Stimulated activated CD4-positive, alpha-beta T cell treated with anti-CD3 and anti-CD28 coated beads, TNF-alpha, amount 100 ng/mL, for 24 hours (primary cell): Measurements from ENCODE around the gene SYNDIG1L.
A peak's percentile ranks its signal among the peaks of the same experiment; 100 is the strongest.

Source experiments
- DNase-seq, 3 experiments: peaks; one replicate each; pipeline ENCODE4 v3.0.0-alpha.2; 2020; ENCODE audit warnings: low read depth in 3 of 3

SYNDIG1L gene

DNA sequence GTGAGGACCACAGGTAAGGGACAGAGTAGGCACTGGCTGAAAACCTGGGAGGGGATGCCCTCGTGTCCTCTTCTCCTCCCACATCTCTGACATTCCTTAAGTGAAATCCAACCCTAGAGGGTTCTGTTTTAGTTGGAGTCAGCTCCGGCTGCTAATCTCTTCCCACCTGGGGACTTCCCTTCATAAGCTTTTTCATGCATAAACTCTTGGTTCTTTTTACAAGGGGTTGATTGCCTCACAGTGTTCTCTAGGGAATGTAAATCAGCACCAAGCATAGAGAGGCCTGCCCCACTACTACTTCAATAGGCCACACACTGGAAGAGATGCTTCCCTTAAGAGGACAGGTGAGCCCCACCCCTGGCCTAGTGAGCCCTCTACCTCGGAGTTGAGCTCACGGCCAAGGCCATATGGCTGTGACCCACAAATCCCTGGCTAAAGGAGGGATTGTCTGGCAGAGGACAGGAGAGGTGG is 3.2 kb upstream of the SYNDIG1L start:
- DNase-seq: no peak

DNA sequence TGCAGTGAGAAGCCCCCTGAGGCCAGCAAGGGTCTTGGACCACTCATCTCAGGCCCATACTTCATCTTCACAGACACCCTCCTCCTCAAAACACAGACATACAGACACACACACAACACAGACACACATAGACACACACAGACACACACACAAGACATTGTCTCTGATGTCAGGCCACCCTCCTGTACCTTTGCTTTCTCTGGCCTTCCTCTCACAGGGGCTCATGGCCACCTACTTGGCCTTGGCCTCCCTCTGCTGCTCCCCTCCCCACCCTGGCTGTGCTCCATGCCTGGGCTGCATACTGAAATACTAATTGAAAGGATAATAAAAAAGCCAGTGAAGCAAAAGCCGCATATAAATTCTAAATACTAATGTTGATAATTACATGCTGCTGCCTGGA is 1.6 kb upstream of the SYNDIG1L start:
- DNase-seq: no peak

DNA sequence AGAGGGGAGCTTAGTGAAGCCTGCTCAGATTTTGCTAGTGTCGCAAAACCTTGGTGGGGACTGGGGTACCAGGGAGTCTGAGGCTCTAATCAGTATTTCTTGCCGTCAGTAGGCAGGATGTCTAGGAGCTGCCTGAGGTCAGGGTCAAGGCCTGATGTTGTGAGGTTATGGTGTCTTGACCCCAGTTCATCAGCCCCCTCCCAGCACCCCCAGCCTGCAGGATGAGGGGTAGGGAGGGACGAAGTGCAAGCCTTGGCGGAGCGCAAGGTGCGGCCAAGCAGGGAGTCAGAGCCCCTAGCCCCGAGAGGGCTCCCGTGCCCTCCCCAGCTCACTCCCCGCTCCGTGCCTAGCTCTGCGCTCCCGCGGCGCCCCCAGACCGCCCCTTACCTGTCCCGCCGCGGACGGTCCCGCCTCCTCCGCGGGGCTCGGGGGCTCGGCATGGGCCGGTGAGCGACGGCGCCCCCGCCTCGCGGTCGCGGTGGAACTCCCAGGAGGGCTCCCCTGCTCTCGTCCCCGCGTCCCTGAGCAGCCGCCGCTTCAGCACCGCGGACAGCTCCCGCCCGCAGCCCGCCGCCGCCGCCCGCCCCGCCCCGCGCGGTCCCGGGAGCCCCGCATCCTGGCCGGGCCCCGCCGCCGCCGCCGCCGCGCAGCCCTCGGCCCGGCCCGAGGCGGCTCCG is 347 bp downstream of the SYNDIG1L start:
- DNase-seq: peak in 1 of 3 experiments; percentile 36

DNA sequence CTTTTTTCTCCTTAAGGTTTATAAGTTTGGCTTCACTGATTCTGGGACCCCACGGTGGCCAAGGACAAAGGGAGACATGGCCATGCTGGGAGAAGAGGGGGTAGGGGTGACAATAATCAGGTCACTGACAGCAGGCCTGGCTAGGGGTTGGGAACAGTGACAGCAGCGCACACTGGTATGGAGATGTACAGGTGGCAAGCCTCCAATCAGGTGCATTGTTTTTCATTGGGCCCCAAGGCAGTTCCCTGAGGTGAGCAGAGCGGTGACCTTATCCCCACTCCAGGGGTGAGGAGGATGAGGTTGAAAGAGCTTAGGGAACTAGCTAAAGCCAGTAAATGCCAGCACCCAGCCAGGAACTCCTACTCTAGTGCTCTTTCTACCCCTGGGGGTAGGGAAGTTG is 1.4 kb downstream of the SYNDIG1L start:
- no peak for DNase-seq

DNA sequence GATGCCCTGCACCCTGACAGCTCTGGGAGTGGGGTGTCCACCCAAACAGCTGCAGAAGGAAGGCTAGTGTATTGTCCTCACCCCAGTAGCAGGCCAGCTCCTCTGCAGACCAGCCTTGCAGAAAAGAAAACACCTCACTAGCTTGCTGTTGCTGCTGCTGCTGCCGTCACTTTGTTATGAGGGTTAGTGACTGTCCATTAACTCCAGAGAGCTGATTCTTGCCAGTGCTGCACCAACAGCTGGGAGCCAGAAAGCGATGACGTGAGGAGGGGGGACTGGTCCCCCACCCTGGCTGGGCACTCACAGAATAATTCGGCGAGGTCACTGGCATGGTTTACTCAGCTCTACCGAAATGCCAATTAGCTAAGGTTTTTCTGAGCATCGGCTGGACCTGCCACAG is 2.8 kb downstream of the SYNDIG1L start:
- DNase-seq: no peak

DNA sequence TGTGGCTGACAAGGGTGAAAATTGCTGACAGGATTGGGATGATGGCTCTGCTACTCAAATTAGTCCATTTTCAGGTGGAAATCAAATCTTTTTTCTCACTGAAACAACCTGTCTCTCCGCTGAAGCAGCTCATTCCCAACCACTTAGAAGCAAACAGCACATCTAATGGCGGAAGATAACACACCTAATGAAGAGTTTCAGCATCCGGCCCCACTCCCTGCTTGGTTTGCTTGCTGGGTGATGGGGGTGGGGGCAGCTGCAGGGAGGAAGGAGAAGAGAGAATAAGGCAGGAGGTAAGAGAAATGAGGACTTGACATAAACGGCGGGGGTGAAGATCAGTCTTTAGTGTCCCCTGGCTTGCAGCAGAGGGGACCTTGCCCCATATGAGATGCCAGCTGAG is 4.0 kb downstream of the SYNDIG1L start:
- DNase-seq: no peak

DNA sequence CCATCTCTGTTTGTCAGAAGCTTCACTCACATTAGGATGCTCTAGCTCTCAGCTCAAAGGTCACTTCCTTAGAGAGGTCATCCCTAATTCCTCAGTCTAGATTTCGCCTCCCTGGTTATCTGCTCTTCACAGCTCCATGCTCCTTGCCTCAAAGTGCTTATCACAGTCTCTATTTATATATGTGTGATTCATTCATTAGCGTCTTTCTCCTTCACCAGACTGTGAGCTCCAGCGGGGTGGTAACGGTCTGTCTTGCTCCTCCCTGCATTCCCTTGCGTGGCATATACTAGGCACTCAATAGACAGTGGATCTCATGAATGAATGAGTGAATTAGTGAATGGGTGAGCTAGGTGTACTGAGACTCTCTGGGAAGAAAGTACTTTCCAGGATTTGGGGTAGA is 6.9 kb downstream of the SYNDIG1L start:
- DNase-seq: no peak

DNA sequence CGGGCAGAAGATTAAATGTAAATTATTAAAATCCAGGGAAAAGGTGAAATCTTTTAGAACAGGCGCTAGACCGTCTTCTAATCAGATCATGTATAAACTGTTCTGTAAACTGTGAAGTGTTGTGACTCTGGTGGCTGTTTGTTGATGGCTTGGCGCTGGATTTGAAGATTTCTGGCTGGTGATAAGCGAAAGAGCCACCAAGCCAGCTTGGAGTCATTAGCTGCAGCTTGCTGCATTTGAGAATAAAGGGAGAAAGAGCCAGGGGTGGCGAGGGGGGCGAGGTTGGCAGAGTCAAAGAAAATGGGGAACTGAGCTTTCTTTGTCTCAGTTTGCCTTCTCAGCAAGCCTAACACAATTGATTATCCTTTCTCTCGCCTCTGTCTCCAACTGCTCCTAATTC is 8.0 kb downstream of the SYNDIG1L start:
- no peak for DNase-seq

DNA sequence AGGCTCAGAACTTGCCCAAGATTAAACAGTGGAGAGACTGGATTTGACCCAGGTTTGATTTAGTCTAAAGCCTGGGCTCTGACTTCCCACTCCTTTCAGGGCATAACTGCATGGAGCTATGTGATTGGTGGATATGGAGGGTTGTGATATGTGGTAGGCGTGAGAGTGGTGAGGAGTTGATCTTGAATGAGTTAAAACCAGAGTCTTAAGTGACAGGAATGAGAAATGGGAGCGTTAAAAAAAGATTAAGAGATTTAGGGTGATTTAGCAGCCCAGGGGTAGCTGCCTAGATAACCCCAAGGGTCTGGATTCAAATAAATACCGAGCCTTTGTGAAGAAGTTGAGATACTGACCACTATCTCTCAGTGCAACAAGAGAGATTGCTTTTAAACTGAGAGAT is 8.4 kb downstream of the SYNDIG1L start:
- no peak for DNase-seq

DNA sequence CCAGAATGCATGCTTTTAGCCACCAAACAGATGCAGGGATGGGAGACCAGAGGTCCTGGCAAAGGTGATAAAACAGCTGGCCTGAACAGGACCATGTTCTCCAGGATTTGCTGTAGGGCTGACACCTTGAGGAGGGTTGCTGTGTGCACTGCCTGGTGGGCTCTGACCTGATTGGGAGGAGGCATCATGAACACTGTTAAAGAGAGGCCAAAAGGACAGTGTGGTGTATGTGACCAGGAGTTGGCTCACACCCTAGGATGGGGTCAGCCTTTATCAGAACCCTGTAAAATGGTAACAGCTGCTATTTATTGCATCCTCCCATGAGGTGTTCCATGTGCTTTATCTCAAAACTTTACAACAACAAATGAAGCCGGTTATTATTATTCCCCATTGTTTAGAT is 8.8 kb downstream of the SYNDIG1L start:
- no peak for DNase-seq

DNA sequence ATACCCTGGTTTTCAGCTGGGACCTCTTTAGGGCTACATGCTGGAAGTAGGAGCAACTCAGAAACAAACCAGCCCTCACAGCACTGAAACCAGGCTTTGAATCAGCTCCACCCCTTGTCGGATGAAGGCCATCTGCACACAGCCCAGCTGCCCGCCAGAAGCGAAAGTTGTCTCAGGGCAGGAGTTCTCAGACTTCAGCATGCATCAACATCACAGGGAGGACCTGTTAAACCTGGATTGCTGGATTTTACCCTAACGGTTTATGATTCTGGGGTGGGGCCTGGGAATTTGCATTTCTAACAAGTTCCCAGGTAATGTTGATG is 10.9 kb downstream of the SYNDIG1L start:
- no peak for DNase-seq

DNA sequence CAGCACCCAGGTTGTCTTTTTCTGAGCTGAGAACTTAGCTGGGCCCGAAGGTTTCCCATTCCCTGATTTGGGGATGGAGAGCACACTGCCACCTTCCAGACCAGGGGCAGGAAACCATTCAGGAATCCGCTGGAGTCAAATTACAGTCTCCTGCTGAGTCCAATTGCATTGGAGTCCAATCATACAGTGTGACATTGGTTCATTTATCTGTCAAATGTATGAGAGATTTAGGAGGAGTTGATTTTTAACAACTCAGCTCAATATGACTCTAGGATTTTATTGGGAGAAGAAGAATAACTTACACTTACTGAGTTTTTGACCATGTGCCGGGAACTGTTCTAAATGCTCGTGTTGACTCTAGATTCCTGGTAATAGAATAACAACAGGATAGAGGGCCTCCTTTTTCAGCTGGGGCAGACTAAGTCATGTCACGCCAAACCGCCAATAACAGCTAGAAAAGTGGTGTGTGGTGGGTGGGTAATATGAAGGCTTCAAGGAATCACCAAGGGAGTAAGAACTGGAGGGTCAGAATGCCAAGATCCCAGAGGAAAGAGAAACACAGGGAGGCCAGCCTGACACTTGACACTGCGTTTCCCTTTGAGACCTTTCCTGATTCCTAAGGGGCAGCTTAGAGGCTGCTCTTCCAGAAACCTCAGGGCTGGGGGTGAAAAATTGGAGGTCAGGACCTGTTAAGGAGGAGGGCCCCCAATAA is 11.5 kb downstream of the SYNDIG1L start:
- DNase-seq: no peak

DNA sequence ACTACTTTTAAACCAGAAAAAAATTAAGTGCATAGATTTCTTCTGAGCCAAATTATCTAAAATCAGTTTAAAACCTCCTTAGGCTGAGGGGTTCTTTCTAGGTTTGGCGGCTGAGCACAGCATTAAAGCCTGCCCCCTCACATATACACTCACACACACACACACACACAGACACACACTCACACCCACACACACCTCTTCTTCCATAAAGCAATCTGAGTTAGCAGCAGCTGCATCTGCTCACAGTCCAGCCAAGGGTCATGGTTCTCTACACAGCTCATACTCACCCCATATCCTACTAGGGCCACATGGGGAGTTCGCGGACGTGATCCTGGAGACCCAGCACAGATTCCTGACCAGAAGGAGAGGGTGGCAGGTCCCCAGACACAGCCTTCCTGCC is 12.4 kb downstream of the SYNDIG1L start:
- DNase-seq: no peak

DNA sequence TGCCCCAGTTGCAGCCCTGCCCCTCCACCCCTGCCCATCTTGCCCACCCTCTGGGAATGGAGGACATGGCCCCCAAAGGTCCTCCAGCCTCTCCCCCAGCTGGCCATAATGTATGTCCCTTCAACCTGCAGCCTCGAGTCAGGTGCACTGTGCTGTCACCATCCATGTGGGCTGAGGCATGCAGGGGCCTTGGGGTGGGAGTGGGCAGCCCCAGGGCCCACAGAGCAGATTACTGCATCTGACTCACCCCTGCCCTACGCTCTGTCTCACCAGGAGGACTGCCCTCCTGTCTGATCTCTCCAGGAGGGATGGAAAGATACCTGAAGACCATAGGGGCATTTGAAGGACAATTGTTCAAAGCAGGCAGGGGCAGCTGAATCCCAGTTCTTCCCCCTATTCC is 13.3 kb downstream of the SYNDIG1L start:
- no peak for DNase-seq

DNA sequence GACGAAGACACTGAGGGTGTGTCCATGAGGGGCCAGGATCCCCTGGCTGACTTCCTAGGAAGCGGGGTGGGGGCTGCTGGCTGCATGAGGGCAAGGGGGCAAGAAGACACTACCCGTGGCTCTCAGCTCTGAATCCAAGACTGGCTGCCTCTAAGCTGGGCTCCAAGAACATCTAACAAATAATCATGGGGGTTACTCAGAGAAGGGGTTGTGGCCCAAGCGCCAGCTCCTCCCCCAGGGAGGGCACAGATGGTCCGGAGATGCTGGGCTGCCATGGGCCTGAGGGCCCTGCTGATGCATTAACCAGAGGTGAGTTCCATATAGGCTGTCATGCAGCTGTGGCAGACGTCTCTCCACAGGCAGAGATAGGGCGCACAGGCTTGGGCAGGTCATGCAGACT is 14.3 kb downstream of the SYNDIG1L start:
- no peak for DNase-seq

DNA sequence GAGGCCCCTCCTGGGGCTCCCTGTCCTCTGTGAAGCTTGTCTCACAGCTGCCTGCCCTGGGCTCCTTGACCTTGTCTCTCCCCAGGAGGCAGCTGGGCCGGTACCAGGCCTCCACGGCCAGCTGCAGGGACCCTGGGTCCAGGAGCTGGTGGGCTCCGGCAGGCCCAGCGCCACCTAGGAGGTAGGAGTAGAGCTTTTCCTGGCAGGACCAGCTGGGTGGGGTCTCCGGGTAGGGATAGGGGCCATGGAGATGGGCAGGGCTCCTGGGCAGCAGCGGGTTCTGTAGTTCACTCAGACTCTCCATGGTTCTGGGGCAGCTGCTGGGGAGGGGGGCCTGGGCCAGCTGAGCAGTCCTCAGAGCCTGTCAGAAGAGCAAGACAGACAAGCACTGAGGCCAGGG is 16.6 kb downstream of the SYNDIG1L start:
- no peak for DNase-seq

DNA sequence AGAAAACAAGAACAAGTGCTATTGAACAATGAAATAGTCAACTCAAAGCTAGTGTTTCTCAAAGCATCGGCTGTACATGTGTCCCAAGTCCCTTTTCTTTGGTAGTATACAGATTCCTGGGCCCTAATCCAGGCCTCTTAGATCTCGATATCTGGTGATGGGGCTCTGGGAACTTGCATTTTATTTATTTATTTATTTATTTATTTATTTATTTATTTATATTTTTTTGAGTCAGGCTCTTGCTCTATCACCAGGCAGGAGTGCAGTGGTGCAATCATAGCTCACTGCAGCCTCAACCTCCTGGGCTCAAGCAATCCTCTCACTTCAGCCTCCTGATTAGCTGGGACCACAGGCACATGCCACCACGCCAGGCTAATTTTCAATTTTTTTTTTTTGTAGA is 17.1 kb downstream of the SYNDIG1L start:
- no peak for DNase-seq

DNA sequence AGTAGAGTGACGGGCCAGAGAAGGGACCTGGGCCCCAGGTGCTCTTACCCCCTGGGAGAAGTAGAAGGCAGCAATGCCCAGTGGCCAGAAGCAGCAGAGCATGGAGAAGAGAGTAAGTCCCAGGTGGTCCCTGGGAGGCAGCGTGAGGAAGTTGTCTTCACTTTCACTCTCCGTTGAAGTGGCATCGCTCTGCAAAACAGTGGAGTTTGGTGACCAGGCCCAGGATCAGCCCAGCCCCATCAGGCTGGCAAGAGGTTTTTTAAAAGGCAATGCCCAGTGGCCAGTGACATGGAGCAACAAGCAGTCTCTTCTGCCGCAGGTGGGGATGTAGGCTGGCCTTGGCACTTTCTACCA is 18.2 kb downstream of the SYNDIG1L start:
- DNase-seq: no peak

DNA sequence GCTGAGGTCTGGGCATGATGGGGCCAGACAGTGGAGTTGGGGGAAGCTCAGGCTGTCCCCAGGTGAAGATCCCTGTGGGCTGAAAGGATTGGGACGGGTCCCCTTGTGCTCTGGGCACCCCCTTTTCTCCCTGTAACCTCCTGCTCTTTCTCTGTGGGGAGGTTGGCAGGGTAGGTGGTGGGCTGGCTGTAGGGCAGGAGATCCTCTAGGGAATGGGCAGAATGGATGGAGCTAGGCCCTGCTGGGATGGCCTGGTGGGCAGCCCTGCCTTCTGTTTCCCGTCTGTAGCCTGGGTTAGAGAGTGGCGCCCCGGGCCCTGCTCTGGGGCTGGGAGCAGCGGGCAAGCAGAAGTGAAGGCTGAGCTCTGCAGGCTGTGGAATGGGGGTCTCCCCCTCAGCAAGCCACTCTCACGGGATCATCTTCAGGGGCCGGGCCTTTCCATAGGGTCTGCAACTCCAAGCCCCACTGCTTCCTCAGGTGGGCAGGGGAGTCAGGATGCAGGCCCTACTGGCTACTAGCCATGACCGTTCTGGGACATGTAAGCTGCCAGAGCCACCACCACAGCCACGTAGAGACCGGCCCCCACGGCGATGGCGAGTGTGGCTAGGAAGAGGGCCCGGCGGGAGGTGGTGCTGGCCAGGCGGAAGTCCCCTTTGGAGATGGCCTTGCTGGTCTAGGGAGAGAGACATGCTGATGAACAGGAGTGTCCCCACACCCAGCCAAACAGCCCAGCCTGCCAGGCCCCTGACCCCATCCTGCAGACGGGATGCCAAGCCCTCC is 18.8 kb downstream of the SYNDIG1L start:
- DNase-seq: no peak

DNA sequence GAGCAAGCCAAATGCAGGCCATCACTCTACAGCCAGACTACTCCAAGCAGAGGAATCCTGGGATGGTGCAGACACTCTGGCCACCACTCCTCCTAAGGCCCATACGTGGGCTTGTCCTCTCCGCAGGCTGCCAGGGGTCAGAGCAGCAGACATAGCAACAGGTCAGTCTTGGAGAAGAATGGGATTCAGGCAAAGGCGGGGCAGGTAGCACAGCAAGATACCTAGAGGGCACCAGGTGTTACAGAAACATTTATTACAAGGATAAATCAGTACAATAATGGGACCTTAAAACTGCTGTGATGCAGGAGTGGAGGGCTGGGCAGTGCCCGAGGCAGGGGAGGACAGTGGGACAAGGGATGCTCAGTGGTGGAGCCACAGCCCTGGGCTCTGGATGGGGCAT is 20.3 kb downstream of the SYNDIG1L start:
- no peak for DNase-seq

DNA sequence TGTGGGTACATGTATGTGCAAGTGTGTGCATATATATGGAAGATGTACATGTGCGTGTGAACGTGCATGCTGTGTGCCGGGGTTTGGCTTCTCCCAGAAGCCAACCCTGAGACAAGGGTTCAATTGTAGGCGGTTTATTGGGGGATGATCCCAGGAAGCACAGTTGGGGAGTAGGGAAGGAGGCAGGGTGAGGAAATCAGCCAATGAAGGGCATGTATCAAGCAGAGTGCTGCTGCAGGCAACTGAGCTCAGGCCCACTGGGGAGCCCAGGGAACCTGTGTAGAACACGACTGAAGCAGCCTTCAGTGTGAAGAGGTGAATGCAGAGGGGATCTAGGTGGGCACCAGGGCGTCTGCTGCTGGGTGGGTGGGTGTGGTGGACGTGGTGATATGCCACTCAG is 21.6 kb downstream of the SYNDIG1L start:
- no peak for DNase-seq

DNA sequence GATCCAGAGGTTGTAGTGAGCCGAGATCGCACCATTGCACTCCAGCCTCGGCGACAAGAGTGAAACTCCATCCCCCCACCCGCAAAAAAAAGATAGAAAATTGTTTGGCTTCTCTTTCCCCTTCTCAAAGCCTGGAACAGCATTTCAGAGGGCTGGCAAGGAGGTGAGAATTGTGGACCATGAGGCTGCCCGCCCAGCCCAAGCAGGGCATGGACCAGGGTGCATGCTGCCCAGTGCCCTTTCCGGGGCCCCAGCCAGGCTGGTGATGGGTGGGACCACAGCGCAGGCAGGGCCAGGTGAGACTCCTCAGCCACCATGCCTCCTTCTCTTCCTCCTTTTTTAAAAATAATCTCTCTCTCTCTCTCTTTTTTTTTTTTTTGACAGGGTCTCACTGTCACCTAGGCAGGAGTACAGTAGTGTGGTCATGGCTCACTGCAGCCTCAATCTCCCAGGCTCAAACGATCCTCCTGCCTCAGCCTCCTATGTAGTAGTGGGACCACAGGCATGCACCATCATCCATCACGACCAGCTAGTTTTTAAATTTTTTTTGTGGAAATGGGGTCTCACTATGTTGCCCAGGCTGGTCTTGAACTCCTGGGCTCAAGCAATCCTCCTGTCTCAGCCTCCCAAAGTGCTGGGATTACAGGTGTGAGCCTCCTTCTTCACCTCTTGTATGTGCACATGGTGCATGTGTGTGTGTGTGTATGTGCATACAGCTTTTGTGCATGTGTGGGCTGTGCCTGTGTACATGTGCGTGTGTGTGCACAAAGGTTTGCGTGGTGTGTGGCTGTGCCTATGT is 22.2 kb downstream of the SYNDIG1L start:
- no peak for DNase-seq
